Measurements from ENCODE around the gene SMAD7.

Gene SMAD7

GRCh38 chr18:48893061-48893607 is 57.6 kb downstream of the SMAD7 start:
- Mint-ChIP-seq H3K4me1 (peaks cover 13% of the 10 kb centered on the region), H3K27ac (no peak overlapping the region), H3K4me3 (no peak overlapping the region), H3K27me3 (no peaks in the 10 kb centered on the region), H3K9me3 (no peaks in the 10 kb centered on the region), H3K36me3 (no peaks in the 10 kb centered on the region)
- ATAC-seq (ENCODE audit: low read depth): no peak
- no peak for DNase-seq (ENCODE audit: low spot score in 2 of 2)

GRCh38 chr18:48892146-48892855 is 58.5 kb downstream of the SMAD7 start:
- Mint-ChIP-seq H3K4me3 (no peak overlapping the region), H3K4me1 (peaks cover 12% of the 10 kb centered on the region), H3K9me3 (no peaks in the 10 kb centered on the region), H3K36me3 (no peaks in the 10 kb centered on the region), H3K27me3 (no peaks in the 10 kb centered on the region), H3K27ac (no peak overlapping the region)
- ATAC-seq (ENCODE audit: low read depth) (no peak), DNase-seq (ENCODE audit: low spot score in 2 of 2) (no peak)

- no peak for ATAC-seq (ENCODE audit: low read depth)
- Mint-ChIP-seq H3K36me3 (no peaks in the 10 kb centered on the region), H3K4me3 (no peak overlapping the region), H3K27me3 (no peaks in the 10 kb centered on the region), H3K27ac (no peak overlapping the region), H3K9me3 (no peaks in the 10 kb centered on the region), H3K4me1 (peaks cover 7% of the 10 kb centered on the region)
- no peak for DNase-seq (ENCODE audit: low spot score in 2 of 2)
Observed at GRCh38 chr18:48891721-48892120, 59.0 kb downstream of the SMAD7 start.

- Mint-ChIP-seq H3K4me3 (no peak overlapping the region), H3K27ac (no peak overlapping the region), H3K9me3 (no peaks in the 10 kb centered on the region), H3K4me1 (no peaks in the 10 kb centered on the region), H3K36me3 (no peaks in the 10 kb centered on the region), H3K27me3 (no peaks in the 10 kb centered on the region)
- DNase-seq (ENCODE audit: low spot score in 2 of 2) (no peak), ATAC-seq (ENCODE audit: low read depth) (no peak)
Observed at GRCh38 chr18:48889981-48890762, 60.6 kb downstream of the SMAD7 start.

GRCh38 chr18:48889115-48889941 is 61.4 kb downstream of the SMAD7 start:
- Mint-ChIP-seq H3K4me3 (no peak overlapping the region), H3K36me3 (no peaks in the 10 kb centered on the region), H3K27me3 (no peaks in the 10 kb centered on the region), H3K27ac (no peak overlapping the region), H3K4me1 (no peaks in the 10 kb centered on the region), H3K9me3 (no peaks in the 10 kb centered on the region)
- no peak for DNase-seq (ENCODE audit: low spot score in 2 of 2)
- no peak for ATAC-seq (ENCODE audit: low read depth)

- Mint-ChIP-seq H3K27ac (no peak overlapping the region), H3K4me3 (no peak overlapping the region), H3K36me3 (no peaks in the 10 kb centered on the region), H3K4me1 (no peaks in the 10 kb centered on the region), H3K27me3 (no peaks in the 10 kb centered on the region), H3K9me3 (no peaks in the 10 kb centered on the region)
- ATAC-seq (ENCODE audit: low read depth): no peak
- DNase-seq (ENCODE audit: low spot score in 2 of 2): no peak
Observed at GRCh38 chr18:48888773-48889080, 62.0 kb downstream of the SMAD7 start.

GRCh38 chr18:48887905-48888772 is 62.6 kb downstream of the SMAD7 start:
- Mint-ChIP-seq H3K4me1 (no peaks in the 10 kb centered on the region), H3K4me3 (no peak overlapping the region), H3K36me3 (no peaks in the 10 kb centered on the region), H3K9me3 (no peaks in the 10 kb centered on the region), H3K27me3 (no peaks in the 10 kb centered on the region), H3K27ac (no peak overlapping the region)
- no peak for ATAC-seq (ENCODE audit: low read depth)
- no peak for DNase-seq (ENCODE audit: low spot score in 2 of 2)

GRCh38 chr18:48887294-48887904 is 63.4 kb downstream of the SMAD7 start:
- no peak overlapping the region for H3K4me3 Mint-ChIP-seq
- DNase-seq (ENCODE audit: low spot score in 2 of 2): no peak
- H3K27ac Mint-ChIP-seq: no peak overlapping the region

GRCh38 chr18:48886520-48887293 is 64.1 kb downstream of the SMAD7 start:
- Mint-ChIP-seq H3K36me3 (no peaks in the 10 kb centered on the region), H3K27ac (no peak overlapping the region), H3K4me3 (no peak overlapping the region), H3K9me3 (no peaks in the 10 kb centered on the region), H3K27me3 (no peaks in the 10 kb centered on the region), H3K4me1 (no peaks in the 10 kb centered on the region)
- ATAC-seq (ENCODE audit: low read depth) (no peak), DNase-seq (ENCODE audit: low spot score in 2 of 2) (no peak)

More at GRCh38 chr18:48887294-48887904, 63.4 kb downstream of the SMAD7 start:
- Mint-ChIP-seq H3K36me3 (no peaks in the 10 kb centered on the region), H3K9me3 (no peaks in the 10 kb centered on the region), H3K27me3 (no peaks in the 10 kb centered on the region), H3K4me1 (no peaks in the 10 kb centered on the region)
- ATAC-seq (ENCODE audit: low read depth): no peak

GRCh38 chr18:48885924-48886400 is 64.8 kb downstream of the SMAD7 start:
- ATAC-seq (ENCODE audit: low read depth) (no peak), DNase-seq (ENCODE audit: low spot score in 2 of 2) (no peak)
- no peaks in the 10 kb centered on the region for H3K36me3 Mint-ChIP-seq
- H3K9me3 Mint-ChIP-seq: no peaks in the 10 kb centered on the region
- no peaks in the 10 kb centered on the region for H3K4me1 Mint-ChIP-seq
- H3K27me3 Mint-ChIP-seq: no peaks in the 10 kb centered on the region
- H3K4me3 Mint-ChIP-seq: no peak overlapping the region
- H3K27ac Mint-ChIP-seq: no peak overlapping the region

GRCh38 chr18:48885266-48885923 is 65.4 kb downstream of the SMAD7 start:
- Mint-ChIP-seq H3K4me3 (no peak overlapping the region), H3K9me3 (no peaks in the 10 kb centered on the region), H3K27ac (no peak overlapping the region), H3K36me3 (no peaks in the 10 kb centered on the region), H3K4me1 (no peaks in the 10 kb centered on the region), H3K27me3 (no peaks in the 10 kb centered on the region)
- DNase-seq (ENCODE audit: low spot score in 2 of 2) (no peak), ATAC-seq (ENCODE audit: low read depth) (no peak)

GRCh38 chr18:48884771-48885170 is 66.0 kb downstream of the SMAD7 start:
- ATAC-seq (ENCODE audit: low read depth): no peak
- H3K4me3 Mint-ChIP-seq: no peak overlapping the region
- no peaks in the 10 kb centered on the region for H3K36me3 Mint-ChIP-seq
- H3K9me3 Mint-ChIP-seq: no peaks in the 10 kb centered on the region
- no peak overlapping the region for H3K27ac Mint-ChIP-seq
- H3K27me3 Mint-ChIP-seq: no peaks in the 10 kb centered on the region
- no peak for DNase-seq (ENCODE audit: low spot score in 2 of 2)
- H3K4me1 Mint-ChIP-seq: no peaks in the 10 kb centered on the region

All from memory B cell (primary cell).